Glomerular visceral epithelial cell (primary cell): ENCODE data around the gene MED4.

Source experiments
- DNase-seq: peaks from one replicate; pipeline ENCODE4 v3.0.0-alpha.2; 2016; ENCODE audit errors: extremely low spot score

Gene MED4

GRCh38 chr13:48037346-48038173 is 57.3 kb downstream of the MED4 start, which contains the start of gene NUDT15:
NUDT15 (plus strand) TSS chr13:48037726; CDS start chr13:48037747, 21 bp downstream.
- DNase-seq = peak; percentile 96

GRCh38 chr13:48029859-48030258 is 65.0 kb downstream of the MED4 start:
- no peak for DNase-seq

- no peak for DNase-seq
These were observed 66.8 kb downstream of the MED4 start for GRCh38 chr13:48028066-48028465.
